DLD1 (cell line): Measurements from ENCODE around the gene MRFAP1L1.

Source experiments
- in situ Hi-C: cut with HindIII; loops from 2 replicates; pipeline ENCODE4 v1.10.0; 2017; ENCODE audit warnings: low sequenced_read_pairs

Gene MRFAP1L1

GRCh38 chr4:6665320-6665654 lies 44.4 kb downstream of the MRFAP1L1 start:
- in situ Hi-C loops: loop anchor here (10.0 kb wide), 1 partner anchor 60 kb away; no protein-coding TSS in a partner anchor

GRCh38 chr4:6663596-6664393 lies 45.9 kb downstream of the MRFAP1L1 start:
- in situ Hi-C loops: loop anchor here (10.0 kb wide), 1 partner anchor 59 kb away; no protein-coding TSS in a partner anchor

GRCh38 chr4:6662591-6662990 lies 47.1 kb downstream of the MRFAP1L1 start:
- in situ Hi-C loops: loop anchor here (10.0 kb wide), 1 partner anchor 58 kb away; no protein-coding TSS in a partner anchor

GRCh38 chr4:6660430-6660829 lies 49.2 kb downstream of the MRFAP1L1 start:
- in situ Hi-C loops: loop anchor here (10.0 kb wide), 1 partner anchor 56 kb away; no protein-coding TSS in a partner anchor

GRCh38 chr4:6659897-6660296 lies 49.8 kb downstream of the MRFAP1L1 start:
- in situ Hi-C loops: loop anchor here (10.0 kb wide), 1 partner anchor 55 kb away; no protein-coding TSS in a partner anchor

GRCh38 chr4:6658597-6659075 lies 51.0 kb downstream of the MRFAP1L1 start:
- in situ Hi-C loops: no loop called here

GRCh38 chr4:6658209-6658595 lies 51.5 kb downstream of the MRFAP1L1 start:
- in situ Hi-C loops: no loop called here
